ENCODE measurements around the gene LRRC3. TPM values are rescaled to one million over a fixed set of nuclear protein-coding genes. Genes with fewer than 3 reads are reported as not detected.

The LRRC3 gene
- total RNA-seq, 1 donor from 2014 or later = 2.5 TPM

DNA sequence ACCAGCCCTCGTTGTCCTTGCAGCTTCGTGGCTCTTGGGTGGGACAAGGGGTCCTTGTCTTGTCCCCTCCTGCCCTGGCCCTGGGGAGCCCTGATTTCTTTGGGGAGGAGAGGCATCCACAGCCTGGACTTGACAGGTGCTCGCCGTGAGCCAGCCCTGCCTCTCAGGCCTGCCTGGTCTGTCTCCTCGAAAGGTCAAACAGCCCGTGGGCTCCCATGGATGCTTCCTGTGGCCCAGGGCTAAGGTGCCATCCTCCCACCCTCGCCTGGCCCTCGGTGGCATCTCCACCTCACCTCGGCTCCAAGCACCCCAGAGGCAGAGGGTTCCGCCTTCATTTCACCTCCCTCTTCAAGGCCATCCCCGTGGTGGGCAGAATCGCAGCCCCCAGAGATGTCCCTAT is 9.0 kb downstream of the LRRC3 start:
- no peaks in the 10 kb centered on the region for H3K4me1 ChIP-seq
- no peak overlapping the region for H2AFZ ChIP-seq (replicated peaks)
- DNase-seq (ENCODE audit: low spot score) = no peak
- H3K9me3 ChIP-seq (ENCODE audit: low read depth) = no peaks in the 10 kb centered on the region
- H3K36me3 ChIP-seq = no peaks in the 10 kb centered on the region
- H4K20me1 ChIP-seq (ENCODE audit: low read depth) = no peaks in the 10 kb centered on the region
- no peaks in the 10 kb centered on the region for H3F3A ChIP-seq (ENCODE audit: low read depth)
- H3K9me3 Mint-ChIP-seq = no peaks in the 10 kb centered on the region
- H3K79me2 ChIP-seq (ENCODE audit: low read depth) = no peaks in the 10 kb centered on the region
- no peak overlapping the region for H3K4me2 ChIP-seq
- H3K9ac ChIP-seq = no peak overlapping the region
- TF ChIP-seq EZH2 (IDR thresholded peaks at IDR 0.05) (no peak), EZH2phosphoT487 (IDR thresholded peaks at IDR 0.05) (no peak)
- TF ChIP-seq, protein P1, sequence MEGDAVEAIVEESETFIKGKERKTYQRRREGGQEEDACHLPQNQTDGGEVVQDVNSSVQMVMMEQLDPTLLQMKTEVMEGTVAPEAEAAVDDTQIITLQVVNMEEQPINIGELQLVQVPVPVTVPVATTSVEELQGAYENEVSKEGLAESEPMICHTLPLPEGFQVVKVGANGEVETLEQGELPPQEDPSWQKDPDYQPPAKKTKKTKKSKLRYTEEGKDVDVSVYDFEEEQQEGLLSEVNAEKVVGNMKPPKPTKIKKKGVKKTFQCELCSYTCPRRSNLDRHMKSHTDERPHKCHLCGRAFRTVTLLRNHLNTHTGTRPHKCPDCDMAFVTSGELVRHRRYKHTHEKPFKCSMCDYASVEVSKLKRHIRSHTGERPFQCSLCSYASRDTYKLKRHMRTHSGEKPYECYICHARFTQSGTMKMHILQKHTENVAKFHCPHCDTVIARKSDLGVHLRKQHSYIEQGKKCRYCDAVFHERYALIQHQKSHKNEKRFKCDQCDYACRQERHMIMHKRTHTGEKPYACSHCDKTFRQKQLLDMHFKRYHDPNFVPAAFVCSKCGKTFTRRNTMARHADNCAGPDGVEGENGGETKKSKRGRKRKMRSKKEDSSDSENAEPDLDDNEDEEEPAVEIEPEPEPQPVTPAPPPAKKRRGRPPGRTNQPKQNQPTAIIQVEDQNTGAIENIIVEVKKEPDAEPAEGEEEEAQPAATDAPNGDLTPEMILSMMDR (IDR thresholded peaks at IDR 0.05) = no peak
- no peak overlapping the region for H3K27ac Mint-ChIP-seq
- no peaks in the 10 kb centered on the region for H3K27me3 ChIP-seq
- no peak overlapping the region for H3K4me3 ChIP-seq
- no peak overlapping the region for H3K4me3 Mint-ChIP-seq
- no peaks in the 10 kb centered on the region for H3K27me3 Mint-ChIP-seq (ENCODE audit: insufficient read depth, low read depth)
- peaks cover 11% of the 10 kb centered on the region for H3K4me1 Mint-ChIP-seq
- H3K27ac ChIP-seq = no peak overlapping the region
- no peaks in the 10 kb centered on the region for H3K36me3 Mint-ChIP-seq

DNA sequence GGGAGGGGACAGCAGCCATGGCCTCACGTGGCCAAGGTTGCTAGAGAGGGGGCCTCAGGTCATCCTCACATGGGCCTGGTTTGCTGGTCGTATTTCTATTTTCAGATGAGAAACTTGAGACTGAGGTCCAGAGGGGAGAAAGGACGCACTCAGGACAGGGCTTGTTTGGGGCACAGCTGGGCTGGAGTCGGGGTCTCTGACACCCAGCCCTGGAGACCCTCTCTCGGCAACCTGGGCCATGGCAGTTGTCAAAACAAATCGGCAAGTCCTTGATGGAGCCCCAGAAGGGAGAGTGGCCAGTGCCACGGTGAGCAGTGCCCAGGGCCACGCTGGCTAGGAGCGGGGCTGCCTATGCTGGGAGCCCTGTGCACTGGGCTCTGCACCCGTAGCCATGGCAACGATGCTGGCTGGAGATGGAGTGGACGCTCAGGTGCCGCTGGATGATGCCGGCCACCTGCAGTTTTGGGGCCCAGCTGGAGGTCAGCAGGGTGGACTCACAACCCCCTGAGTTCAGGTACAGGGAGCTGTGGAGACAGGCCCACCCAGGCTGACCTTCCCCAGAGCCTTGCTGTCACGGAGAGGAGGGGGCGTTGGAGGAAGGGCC is 11.1 kb downstream of the LRRC3 start:
- Histone ChIP-seq H3K4me1 (no peaks in the 10 kb centered on the region), H3K4me2 (no peak overlapping the region), H3K27me3 (no peaks in the 10 kb centered on the region), H4K20me1 (ENCODE audit: low read depth) (no peaks in the 10 kb centered on the region), H3K4me3 (no peak overlapping the region), H2AFZ (replicated peaks) (no peak overlapping the region), H3K27ac (no peak overlapping the region), H3F3A (ENCODE audit: low read depth) (no peaks in the 10 kb centered on the region), H3K9me3 (ENCODE audit: low read depth) (no peaks in the 10 kb centered on the region), H3K79me2 (ENCODE audit: low read depth) (no peaks in the 10 kb centered on the region), H3K36me3 (no peaks in the 10 kb centered on the region), H3K9ac (no peak overlapping the region)
- Mint-ChIP-seq H3K9me3 (no peaks in the 10 kb centered on the region), H3K27ac (no peak overlapping the region), H3K36me3 (no peaks in the 10 kb centered on the region), H3K27me3 (ENCODE audit: insufficient read depth, low read depth) (no peaks in the 10 kb centered on the region), H3K4me1 (peaks cover 11% of the 10 kb centered on the region), H3K4me3 (no peak overlapping the region)
- no peak for DNase-seq (ENCODE audit: low spot score)
- TF ChIP-seq, protein P1 (IDR thresholded peaks at IDR 0.05) = no peak
- TF ChIP-seq EZH2phosphoT487 (IDR thresholded peaks at IDR 0.05) (no peak), EZH2 (IDR thresholded peaks at IDR 0.05) (no peak)

DNA sequence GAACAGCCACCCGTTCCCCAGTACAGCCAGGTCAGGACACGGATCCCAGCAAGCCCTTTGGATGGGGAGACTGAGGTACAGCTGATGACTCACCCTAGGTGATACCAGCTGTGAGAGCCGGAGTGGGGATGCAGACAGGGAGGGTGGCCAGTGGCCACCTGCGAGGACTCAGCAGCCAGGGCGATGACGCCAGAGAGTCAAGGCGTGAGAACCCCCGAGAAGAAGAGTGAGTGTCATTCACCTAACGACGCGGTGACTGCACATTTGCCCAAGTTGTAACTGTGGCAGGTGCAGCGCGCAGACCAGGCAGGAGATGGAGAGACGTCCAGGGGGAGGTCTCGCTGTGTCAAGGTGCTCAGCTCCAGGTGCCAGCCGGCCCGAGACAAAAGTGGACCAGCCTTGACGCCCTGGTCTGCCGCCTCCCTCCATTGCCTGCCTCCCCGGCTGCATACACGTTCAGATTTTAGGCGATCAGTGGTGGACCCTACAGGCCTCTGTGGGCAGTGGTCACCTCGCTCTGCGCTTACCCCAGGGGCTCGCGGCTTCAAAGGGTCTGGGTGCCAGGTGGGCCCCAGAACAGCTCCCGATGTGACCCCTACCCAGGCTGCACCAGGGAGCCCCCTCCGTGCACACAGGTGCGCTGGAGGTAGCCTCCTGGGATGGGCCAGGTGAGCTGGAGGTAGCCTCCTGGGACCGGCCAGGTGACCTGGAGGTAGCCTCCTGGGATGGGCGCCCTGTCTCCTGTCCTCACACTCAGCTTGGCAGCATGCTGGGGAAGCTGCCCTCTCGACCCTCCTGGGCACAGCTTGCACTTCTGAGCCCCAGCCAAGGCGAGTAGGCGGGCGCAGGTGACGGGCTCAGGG is 11.9 kb downstream of the LRRC3 start:
- no peak overlapping the region for H2AFZ ChIP-seq (replicated peaks)
- Mint-ChIP-seq H3K4me1 (peaks cover 8% of the 10 kb centered on the region), H3K4me3 (peak overlapping the region; percentile 12), H3K9me3 (no peaks in the 10 kb centered on the region), H3K27ac (no peak overlapping the region), H3K27me3 (ENCODE audit: insufficient read depth, low read depth) (peaks cover 2% of the 10 kb centered on the region), H3K36me3 (no peaks in the 10 kb centered on the region)
- H3K4me3 ChIP-seq = no peak overlapping the region
- H3F3A ChIP-seq (ENCODE audit: low read depth) = no peaks in the 10 kb centered on the region
- no peak overlapping the region for H3K9ac ChIP-seq
- TF ChIP-seq, protein P1 (IDR thresholded peaks at IDR 0.05) = no peak
- TF ChIP-seq EZH2phosphoT487 (IDR thresholded peaks at IDR 0.05) (no peak), EZH2 (IDR thresholded peaks at IDR 0.05) (no peak)
- H3K9me3 ChIP-seq (ENCODE audit: low read depth) = no peaks in the 10 kb centered on the region
- no peaks in the 10 kb centered on the region for H3K4me1 ChIP-seq
- DNase-seq (ENCODE audit: low spot score) = no peak
- H3K4me2 ChIP-seq = no peak overlapping the region
- H3K79me2 ChIP-seq (ENCODE audit: low read depth) = no peaks in the 10 kb centered on the region
- no peaks in the 10 kb centered on the region for H3K36me3 ChIP-seq
- no peaks in the 10 kb centered on the region for H4K20me1 ChIP-seq (ENCODE audit: low read depth)
- H3K27ac ChIP-seq = no peak overlapping the region
- no peaks in the 10 kb centered on the region for H3K27me3 ChIP-seq

Data from neural progenitor cell (in vitro differentiated cells).